ENCODE results near the gene COL4A4.

DNA sequence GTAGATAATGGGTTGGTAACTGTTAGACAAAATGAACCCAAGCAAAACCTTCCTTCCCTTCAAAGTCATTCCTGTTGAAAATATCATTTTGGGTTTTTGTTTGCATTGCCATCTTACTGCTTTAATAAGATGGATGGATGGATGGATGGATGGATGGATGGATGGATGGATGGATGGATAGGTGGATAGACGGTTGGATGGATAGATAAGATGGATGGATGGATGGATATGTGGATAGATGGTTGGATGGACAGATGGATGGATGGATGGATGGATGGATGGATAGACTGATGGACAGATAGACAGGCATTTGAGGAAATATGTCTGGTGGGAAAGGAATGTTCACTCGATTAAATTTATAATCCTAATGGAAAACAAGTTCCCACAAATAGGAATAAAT, 133.2 kb downstream of the COL4A4 start:
- TF ChIP-seq, protein P1, sequence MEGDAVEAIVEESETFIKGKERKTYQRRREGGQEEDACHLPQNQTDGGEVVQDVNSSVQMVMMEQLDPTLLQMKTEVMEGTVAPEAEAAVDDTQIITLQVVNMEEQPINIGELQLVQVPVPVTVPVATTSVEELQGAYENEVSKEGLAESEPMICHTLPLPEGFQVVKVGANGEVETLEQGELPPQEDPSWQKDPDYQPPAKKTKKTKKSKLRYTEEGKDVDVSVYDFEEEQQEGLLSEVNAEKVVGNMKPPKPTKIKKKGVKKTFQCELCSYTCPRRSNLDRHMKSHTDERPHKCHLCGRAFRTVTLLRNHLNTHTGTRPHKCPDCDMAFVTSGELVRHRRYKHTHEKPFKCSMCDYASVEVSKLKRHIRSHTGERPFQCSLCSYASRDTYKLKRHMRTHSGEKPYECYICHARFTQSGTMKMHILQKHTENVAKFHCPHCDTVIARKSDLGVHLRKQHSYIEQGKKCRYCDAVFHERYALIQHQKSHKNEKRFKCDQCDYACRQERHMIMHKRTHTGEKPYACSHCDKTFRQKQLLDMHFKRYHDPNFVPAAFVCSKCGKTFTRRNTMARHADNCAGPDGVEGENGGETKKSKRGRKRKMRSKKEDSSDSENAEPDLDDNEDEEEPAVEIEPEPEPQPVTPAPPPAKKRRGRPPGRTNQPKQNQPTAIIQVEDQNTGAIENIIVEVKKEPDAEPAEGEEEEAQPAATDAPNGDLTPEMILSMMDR (IDR thresholded peaks at IDR 0.05 in 8 of 11, conservative IDR thresholded peaks at IDR 0.05 in 3 of 11) = no peak
- TF ChIP-seq POLR2A (IDR thresholded peaks at IDR 0.05) (no peak), POLR2AphosphoS5 (IDR thresholded peaks at IDR 0.05) (no peak)

Data from spleen (tissue), 7 donors.